Karpas-422 (cell line): Measurements from ENCODE around the gene TP63. TPM values are rescaled to one million over a fixed set of nuclear protein-coding genes. Genes with fewer than 3 reads are reported as not detected.

Experiments used
- DNase-seq: peaks from one replicate; pipeline ENCODE4 v3.0.0-alpha.2; 2015
- H2AFZ ChIP-seq: fragments of 200-600 bp; sonication (generic); 2 replicates; pipeline ENCODE4 v1.6.1; 2014; ENCODE audit warnings: antibody characterized with exemption, low read length, mixed read lengths
- H3K27ac ChIP-seq: fragments of 200-600 bp; sonication (generic); 2 replicates; pipeline ENCODE4 v1.5.1; 2014; ENCODE audit warnings: mild to moderate bottlenecking, low read length, moderate library complexity
- H3K27me3 ChIP-seq: fragments of 200-600 bp; sonication (generic); 2 replicates; pipeline ENCODE4 v1.6.1; 2014; ENCODE audit warnings: low read length, mixed read lengths
- H3K36me3 ChIP-seq: fragments of 200-600 bp; sonication (generic); 2 replicates; pipeline ENCODE4 v1.6.1; 2014; ENCODE audit warnings: low read length, mixed read lengths; ENCODE audit not compliant: insufficient read depth
- H3K4me1 ChIP-seq: fragments of 200-600 bp; sonication (generic); 2 replicates; pipeline ENCODE4 v1.6.1; 2014; ENCODE audit warnings: mild to moderate bottlenecking, low read length, mixed read lengths
- H3K4me2 ChIP-seq: fragments of 200-600 bp; sonication (generic); 2 replicates; pipeline ENCODE4 v1.6.1; 2014; ENCODE audit warnings: low read length, low read depth, mild to moderate bottlenecking; ENCODE audit not compliant: poor library complexity, severe bottlenecking
- H3K4me3 ChIP-seq: fragments of 200-600 bp; sonication (generic); 2 replicates; pipeline ENCODE4 v1.5.1; 2014; ENCODE audit warnings: mild to moderate bottlenecking, antibody characterized with exemption, low read length, mixed read lengths
- H3K79me2 ChIP-seq: fragments of 200-600 bp; sonication (generic); 2 replicates; pipeline ENCODE4 v1.6.1; 2014; ENCODE audit warnings: mild to moderate bottlenecking, low read length, mixed read lengths
- H3K9ac ChIP-seq: fragments of 200-600 bp; sonication (generic); 2 replicates; pipeline ENCODE4 v1.6.0; 2014; ENCODE audit warnings: low read length
- H3K9me2 ChIP-seq: fragments of 200-600 bp; sonication (generic), shearing (Covaris generic); replicated peaks from 2 replicates; pipeline ENCODE4 v1.6.0; 2014; ENCODE audit warnings: mild to moderate bottlenecking, low read length, moderate library complexity; ENCODE audit not compliant: insufficient read depth
- H3K9me3 ChIP-seq: fragments of 300-700, 200-600 bp; sonication (generic); 2 replicates; pipeline ENCODE4 v1.6.1; 2014; ENCODE audit warnings: low read length, mixed read lengths
- H4K20me1 ChIP-seq: fragments of 200-600 bp; sonication (generic); 2 replicates; pipeline ENCODE4 v1.6.1; 2014; ENCODE audit warnings: mild to moderate bottlenecking, antibody characterized with exemption, low read length, low read depth; ENCODE audit not compliant: insufficient read depth
- total RNA-seq: library from RNA; depleted of rRNA; stranded (reverse); fragments of >200 nt; shearing (Covaris generic); gene quantifications from 2 replicates; pipeline ENCODE4 v1.2.3, GENCODE V29; 2014; ENCODE audit warnings: low replicate concordance

TP63 gene
- total RNA-seq, 1 experiment from 2014 or later: not detected

- no peak overlapping the region for H2AFZ ChIP-seq
- H3K9me2 ChIP-seq: no peaks in the 10 kb centered on the region
- no peaks in the 10 kb centered on the region for H3K27me3 ChIP-seq
- H4K20me1 ChIP-seq: no peaks in the 10 kb centered on the region
- no peak overlapping the region for H3K27ac ChIP-seq
- no peaks in the 10 kb centered on the region for H3K4me1 ChIP-seq
- no peaks in the 10 kb centered on the region for H3K36me3 ChIP-seq
- H3K79me2 ChIP-seq: no peaks in the 10 kb centered on the region
- DNase-seq: no peak
- H3K4me2 ChIP-seq: no peak overlapping the region
- no peak overlapping the region for H3K4me3 ChIP-seq
- H3K9ac ChIP-seq: no peak overlapping the region
- no peaks in the 10 kb centered on the region for H3K9me3 ChIP-seq
These were observed 210.4 kb downstream of the TP63 start for GRCh38 chr3:189841473-189842205.

GRCh38 chr3:189842681-189843602, 211.8 kb downstream of the TP63 start:
- H3K4me1 ChIP-seq: no peaks in the 10 kb centered on the region
- no peaks in the 10 kb centered on the region for H3K27me3 ChIP-seq

GRCh38 chr3:189845069-189845468, 213.9 kb downstream of the TP63 start:
- Histone ChIP-seq H3K4me1 (no peaks in the 10 kb centered on the region), H3K27me3 (no peaks in the 10 kb centered on the region), H4K20me1 (no peaks in the 10 kb centered on the region), H2AFZ (no peak overlapping the region), H3K4me3 (no peak overlapping the region), H3K9me2 (no peaks in the 10 kb centered on the region), H3K9ac (no peak overlapping the region), H3K79me2 (no peaks in the 10 kb centered on the region), H3K27ac (no peak overlapping the region), H3K9me3 (no peaks in the 10 kb centered on the region), H3K36me3 (no peaks in the 10 kb centered on the region), H3K4me2 (no peak overlapping the region)
- no peak for DNase-seq

More at GRCh38 chr3:189842681-189843602, 211.8 kb downstream of the TP63 start:
- Histone ChIP-seq H3K9me2 (no peaks in the 10 kb centered on the region), H3K4me3 (no peak overlapping the region), H2AFZ (no peak overlapping the region), H3K79me2 (no peaks in the 10 kb centered on the region), H3K9me3 (no peaks in the 10 kb centered on the region), H4K20me1 (no peaks in the 10 kb centered on the region), H3K4me2 (no peak overlapping the region), H3K9ac (no peak overlapping the region), H3K36me3 (no peaks in the 10 kb centered on the region), H3K27ac (no peak overlapping the region)
- DNase-seq: no peak

GRCh38 chr3:189848395-189849040, 217.3 kb downstream of the TP63 start:
- Histone ChIP-seq H3K79me2 (no peaks in the 10 kb centered on the region), H2AFZ (no peak overlapping the region), H3K9me2 (no peaks in the 10 kb centered on the region), H3K9ac (no peak overlapping the region), H3K4me2 (no peak overlapping the region), H3K36me3 (no peaks in the 10 kb centered on the region), H3K27ac (no peak overlapping the region), H4K20me1 (no peaks in the 10 kb centered on the region), H3K27me3 (no peaks in the 10 kb centered on the region), H3K4me3 (no peak overlapping the region), H3K9me3 (no peaks in the 10 kb centered on the region), H3K4me1 (no peaks in the 10 kb centered on the region)
- DNase-seq: no peak

- Histone ChIP-seq H3K4me3 (no peak overlapping the region), H3K79me2 (no peaks in the 10 kb centered on the region), H4K20me1 (no peaks in the 10 kb centered on the region), H3K27me3 (no peaks in the 10 kb centered on the region), H3K4me1 (no peaks in the 10 kb centered on the region), H3K9ac (no peak overlapping the region), H3K9me2 (no peaks in the 10 kb centered on the region), H3K27ac (no peak overlapping the region), H3K9me3 (no peaks in the 10 kb centered on the region), H2AFZ (no peak overlapping the region), H3K36me3 (no peaks in the 10 kb centered on the region), H3K4me2 (no peak overlapping the region)
- DNase-seq: no peak
These were observed 218.1 kb downstream of the TP63 start for GRCh38 chr3:189849262-189849661.

- Histone ChIP-seq H3K4me3 (no peak overlapping the region), H3K79me2 (no peaks in the 10 kb centered on the region), H3K27me3 (no peaks in the 10 kb centered on the region), H3K9me2 (no peaks in the 10 kb centered on the region), H3K4me1 (no peaks in the 10 kb centered on the region), H2AFZ (no peak overlapping the region), H3K27ac (no peak overlapping the region), H4K20me1 (no peaks in the 10 kb centered on the region), H3K9me3 (no peaks in the 10 kb centered on the region), H3K36me3 (no peaks in the 10 kb centered on the region), H3K9ac (no peak overlapping the region), H3K4me2 (no peak overlapping the region)
- no peak for DNase-seq
These were observed 220.5 kb downstream of the TP63 start for GRCh38 chr3:189851682-189852081.

- Histone ChIP-seq H3K4me3 (no peak overlapping the region), H3K4me2 (no peak overlapping the region), H3K27ac (no peak overlapping the region), H3K79me2 (no peaks in the 10 kb centered on the region), H3K4me1 (no peaks in the 10 kb centered on the region), H2AFZ (no peak overlapping the region), H3K9me3 (no peaks in the 10 kb centered on the region), H3K9ac (no peak overlapping the region), H3K36me3 (no peaks in the 10 kb centered on the region), H3K9me2 (no peaks in the 10 kb centered on the region), H3K27me3 (no peaks in the 10 kb centered on the region), H4K20me1 (no peaks in the 10 kb centered on the region)
- DNase-seq: no peak
These were observed 222.7 kb downstream of the TP63 start for GRCh38 chr3:189853906-189854305.

- Histone ChIP-seq H3K9ac (no peak overlapping the region), H3K36me3 (no peaks in the 10 kb centered on the region), H3K27me3 (no peaks in the 10 kb centered on the region), H3K79me2 (no peaks in the 10 kb centered on the region), H2AFZ (no peak overlapping the region), H3K27ac (no peak overlapping the region), H3K4me2 (no peak overlapping the region), H3K4me1 (no peaks in the 10 kb centered on the region), H3K9me2 (no peaks in the 10 kb centered on the region), H3K9me3 (no peaks in the 10 kb centered on the region), H4K20me1 (no peaks in the 10 kb centered on the region), H3K4me3 (no peak overlapping the region)
- no peak for DNase-seq
These were observed 229.1 kb downstream of the TP63 start for GRCh38 chr3:189860296-189860695.
